SIG-M5 (cell line): Measurements from ENCODE around the gene LHB.

Experiments
- DNase-seq: peaks from one replicate; lab custom pipeline; 2025; lab: John Stamatoyannopoulos, UW

The LHB gene

DNA sequence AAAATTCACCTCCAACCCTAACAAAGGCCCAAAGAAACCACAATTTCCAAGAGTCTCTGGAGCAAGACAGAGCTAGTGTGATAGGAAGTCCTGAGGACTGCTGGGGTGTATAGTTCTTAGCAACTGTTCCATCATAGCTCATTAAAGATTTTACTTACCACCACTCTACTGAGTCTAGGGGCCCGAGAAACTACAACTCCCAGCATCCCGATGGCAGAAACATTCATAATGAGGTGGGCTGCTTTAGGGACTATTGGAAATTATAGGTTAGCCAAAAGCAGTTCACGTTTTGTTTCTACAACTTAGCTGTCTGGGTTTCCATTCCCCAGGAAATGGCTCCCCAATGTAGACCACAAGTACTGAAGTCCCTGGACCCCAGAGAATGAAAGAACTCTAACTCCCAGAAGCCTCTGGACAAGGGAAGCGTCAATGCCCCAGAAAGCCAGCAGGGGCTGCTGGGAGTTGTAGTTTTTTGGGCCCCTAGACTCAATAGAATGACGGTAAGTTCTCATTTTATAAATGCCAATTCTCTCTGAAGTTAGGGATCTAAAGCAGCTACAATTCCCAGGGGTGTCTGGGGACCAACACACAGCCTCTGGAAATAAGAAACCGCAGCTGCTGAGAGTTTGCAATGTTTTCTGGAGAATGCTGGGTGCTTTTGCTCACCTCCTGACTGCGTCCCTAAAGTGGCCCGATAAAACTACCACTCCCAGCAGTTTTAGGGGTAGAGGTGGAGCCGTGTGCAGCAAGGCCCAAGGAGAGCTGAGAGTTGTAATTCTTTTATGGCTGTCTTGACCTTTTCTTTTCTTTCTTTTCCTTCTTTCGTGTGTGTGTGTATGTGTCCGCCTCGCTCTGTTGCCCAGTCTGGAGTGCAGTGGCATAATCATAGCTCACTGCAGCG, 40.7 kb downstream of the LHB start:
- no peak for DNase-seq

DNA sequence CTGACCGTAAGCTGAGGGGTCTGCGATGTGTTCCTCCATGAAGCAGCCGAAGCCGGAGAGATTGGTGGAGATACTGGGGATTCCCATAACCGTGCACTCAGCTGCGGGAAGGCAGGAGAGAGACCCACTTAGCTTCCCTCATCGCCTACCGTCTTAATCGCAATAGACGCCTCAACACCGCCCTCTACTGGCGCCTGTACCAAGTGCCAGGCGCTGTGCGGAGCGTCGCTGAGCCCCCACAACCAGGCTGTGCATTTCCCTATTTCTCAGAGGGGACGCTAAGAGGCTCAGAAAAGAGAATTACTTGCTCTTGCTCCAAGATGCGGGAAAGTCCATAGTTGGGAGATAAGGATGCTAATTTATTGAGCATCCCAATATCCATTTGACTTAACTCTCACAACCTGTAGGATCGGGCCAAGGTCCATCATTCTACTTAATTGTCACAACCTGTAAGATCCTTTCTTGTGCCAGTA, 45.9 kb downstream of the LHB start:
- DNase-seq, result no peak

DNA sequence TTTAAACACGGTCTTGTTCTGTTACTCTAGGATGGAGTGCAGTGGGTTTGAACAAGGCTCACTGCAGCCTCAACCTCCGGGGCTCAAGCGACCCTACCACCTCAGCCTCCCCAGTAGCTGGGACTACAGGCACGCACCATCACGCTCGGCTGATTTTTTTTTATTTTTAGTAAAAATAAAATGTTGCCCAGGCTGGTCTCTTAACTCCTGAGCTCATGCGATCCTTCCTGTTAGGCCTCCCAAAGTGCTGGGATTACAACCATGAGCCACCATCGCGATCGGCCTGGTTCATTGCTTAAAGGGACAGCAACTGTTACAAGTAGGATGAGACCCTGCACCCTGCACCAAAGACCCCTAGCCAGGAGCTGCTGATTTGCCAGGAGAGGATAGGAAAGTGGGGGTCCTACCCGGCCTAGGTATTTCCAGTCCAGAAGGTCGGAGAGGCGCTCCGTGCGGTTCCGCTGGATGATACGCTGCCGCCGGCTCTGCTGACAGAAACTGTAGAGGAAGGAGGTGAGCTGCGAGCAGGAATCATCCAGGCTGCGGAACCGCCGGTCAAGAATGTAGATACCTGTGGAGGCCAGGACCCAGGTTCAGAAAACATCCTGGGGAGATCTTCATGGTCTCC, 46.6 kb downstream of the LHB start:
- no peak for DNase-seq

DNA sequence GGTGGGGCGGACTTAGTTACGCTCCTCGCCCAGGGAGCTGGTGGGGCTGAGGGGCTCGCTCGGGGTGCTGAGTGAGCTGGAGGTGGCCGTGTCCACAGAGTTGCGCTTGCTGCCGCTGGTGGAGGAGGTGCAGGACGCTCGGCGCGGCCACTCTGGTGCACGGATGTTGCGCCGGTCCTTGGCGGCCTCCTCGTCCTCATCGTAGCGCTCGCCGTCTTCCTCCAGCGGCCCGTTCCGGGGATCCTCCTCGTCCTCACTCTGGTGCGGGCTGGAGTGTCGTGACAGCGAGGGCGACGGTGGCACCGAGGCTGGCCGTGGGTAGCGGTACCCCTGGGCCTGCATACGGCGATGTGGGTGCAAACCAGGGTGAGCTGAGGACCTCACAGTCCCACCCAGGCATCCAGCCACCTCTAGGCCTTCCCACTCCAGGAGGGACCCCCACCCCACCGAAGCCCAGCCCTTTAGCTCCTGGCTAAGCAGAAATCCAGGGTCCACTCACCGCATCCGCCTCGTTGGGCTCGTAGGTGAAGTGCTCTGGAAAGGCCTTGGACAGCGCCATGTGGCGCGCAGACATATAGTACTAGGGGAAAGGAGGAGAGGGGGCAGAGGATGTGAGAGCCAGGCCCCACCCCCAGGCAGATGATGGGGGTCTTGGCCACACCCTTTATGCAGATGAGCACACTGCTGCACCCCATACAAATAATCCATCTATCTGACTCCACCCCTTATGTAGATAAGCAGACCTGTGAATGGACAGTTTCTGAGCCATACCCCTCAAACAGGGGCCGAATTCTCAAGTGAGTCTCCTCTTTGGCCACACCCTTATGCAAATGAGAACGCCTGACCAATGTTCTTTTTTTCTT, 47.4 kb downstream of the LHB start:
- DNase-seq, result peak; percentile 20

DNA sequence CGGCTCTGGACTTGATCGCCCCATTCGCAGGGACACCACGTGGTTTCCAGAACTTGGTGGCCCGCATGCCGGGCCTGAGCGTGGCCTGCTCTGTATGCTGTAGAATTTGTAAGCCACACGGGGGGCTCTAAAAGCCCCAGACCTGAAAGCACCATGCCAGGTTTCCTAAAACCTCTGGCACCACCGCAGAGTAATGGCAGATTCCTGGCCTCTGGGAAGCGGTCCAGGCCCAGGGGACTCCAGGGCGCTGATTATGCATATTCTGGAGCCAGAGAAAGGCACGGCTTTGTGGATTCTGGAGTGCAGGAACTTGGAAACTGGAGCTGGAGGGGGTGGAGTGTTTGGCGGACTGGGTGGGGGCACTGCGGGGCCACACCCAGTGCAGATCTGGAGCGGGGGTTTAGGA, 48.1 kb downstream of the LHB start:
- DNase-seq, result no peak

DNA sequence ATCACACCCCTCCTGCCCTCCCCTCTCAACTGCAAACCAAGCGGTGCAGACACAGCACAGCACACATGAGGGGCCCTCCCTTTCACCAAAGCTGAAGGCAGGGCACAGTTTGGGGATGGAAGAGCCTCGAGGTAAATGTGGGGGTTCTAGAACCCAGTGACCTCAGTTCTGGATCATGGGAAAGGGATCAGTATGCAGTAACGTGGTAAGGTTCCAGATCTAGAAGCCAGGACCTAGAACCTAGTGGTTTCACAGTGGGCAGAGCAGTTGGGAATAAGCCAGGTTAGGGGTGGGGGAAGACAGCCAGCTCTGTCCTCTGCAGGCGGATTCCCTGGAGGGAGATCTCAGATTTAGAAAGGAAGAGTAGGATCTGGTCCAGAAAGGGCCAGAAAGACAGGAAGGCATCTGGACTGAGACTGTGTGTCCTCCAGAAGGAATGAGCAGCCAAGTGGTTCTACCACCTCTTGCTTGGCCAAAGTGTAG, 48.7 kb downstream of the LHB start:
- no peak for DNase-seq

DNA sequence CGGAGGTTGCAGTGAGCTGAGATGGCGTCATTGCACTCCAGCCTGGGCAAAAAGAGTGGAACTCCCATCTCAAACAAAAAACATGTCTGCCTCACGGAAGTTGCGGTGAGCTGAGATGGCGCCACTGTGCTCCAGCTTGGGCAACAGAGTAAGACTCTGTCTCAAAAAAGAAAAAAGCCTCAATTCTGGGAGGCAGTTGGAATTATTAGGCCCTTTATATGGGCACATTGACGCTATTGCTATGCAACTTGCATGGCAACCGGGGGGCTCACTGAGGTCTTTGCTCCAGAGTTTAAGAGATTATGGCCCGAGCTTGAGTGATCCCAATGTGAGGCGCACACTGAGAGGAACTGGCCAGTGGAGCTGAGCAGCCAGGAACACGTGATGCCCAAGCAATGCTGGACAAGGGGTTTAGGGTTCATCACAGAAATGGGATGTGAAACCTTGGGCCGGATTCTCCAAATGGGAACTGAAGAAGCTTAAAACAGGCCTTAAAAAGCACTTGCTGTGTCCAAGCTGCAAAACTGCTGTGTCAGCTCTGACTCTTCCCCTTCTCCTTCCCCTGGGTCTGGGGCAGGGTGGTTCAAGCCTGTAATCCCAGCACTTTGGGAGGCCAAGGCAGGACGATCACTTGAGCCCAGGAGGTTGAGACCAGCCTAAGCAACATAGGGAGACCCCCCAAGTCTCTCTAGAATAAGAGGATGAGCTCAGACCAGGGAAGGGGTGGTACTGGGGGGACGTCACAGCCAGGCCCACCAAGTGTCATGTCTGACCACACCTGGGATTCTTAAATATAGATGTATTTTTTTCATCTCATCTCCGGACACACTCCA, 49.3 kb downstream of the LHB start:
- peak; percentile 20 for DNase-seq

DNA sequence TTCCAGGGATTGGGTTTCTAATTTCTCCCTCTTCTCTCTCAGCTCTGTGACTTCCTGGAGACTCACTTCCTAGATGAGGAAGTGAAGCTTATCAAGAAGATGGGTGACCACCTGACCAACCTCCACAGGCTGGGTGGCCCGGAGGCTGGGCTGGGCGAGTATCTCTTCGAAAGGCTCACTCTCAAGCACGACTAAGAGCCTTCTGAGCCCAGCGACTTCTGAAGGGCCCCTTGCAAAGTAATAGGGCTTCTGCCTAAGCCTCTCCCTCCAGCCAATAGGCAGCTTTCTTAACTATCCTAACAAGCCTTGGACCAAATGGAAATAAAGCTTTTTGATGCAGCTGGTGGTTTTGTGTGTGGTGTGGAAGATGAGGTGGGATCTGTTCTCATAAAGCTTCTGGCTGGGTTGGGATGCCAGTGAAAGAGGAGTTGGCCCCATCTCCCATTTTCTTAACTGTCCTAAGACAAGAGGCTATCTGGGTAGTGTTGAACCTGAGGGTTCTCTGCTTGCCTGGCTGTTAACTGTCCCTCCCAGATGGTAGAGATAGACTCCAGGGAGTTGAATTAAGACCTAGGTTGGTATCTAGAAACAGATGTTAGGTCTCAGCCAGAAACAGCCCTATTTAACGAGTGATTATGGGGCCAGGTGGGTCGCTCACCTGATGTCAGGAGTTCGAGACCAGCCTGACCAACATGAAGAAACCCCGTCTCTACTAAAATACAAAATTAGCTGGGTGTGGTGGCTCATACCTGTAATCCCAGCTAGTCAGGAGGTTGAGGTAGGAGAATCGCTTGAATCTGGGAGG, 50.1 kb downstream of the LHB start:
- no peak for DNase-seq
